ENCODE measurements around the gene SPP2. TPM values are rescaled to one million over a fixed set of nuclear protein-coding genes. Genes with fewer than 3 reads are reported as not detected.

SPP2 gene
- total RNA-seq, 1 experiment from 2014 or later: not detected

- Histone ChIP-seq H3K9ac (ENCODE audit: low read length) (no peak overlapping the region), H3K27me3 (ENCODE audit: low read length) (no peaks in the 10 kb centered on the region), H4K20me1 (ENCODE audit: insufficient read depth, low read depth, low read length) (no peaks in the 10 kb centered on the region), H2AFZ (ENCODE audit: low read length) (no peak overlapping the region), H3K9me2 (replicated peaks; ENCODE audit: insufficient read depth, low read length) (no peaks in the 10 kb centered on the region), H3K79me2 (ENCODE audit: low read length) (no peaks in the 10 kb centered on the region), H3K4me1 (ENCODE audit: low read length) (no peaks in the 10 kb centered on the region), H3K4me2 (ENCODE audit: low read depth, low read length, poor library complexity, severe bottlenecking) (no peak overlapping the region), H3K4me3 (ENCODE audit: low read length) (no peak overlapping the region), H3K36me3 (ENCODE audit: insufficient read depth, low read length) (no peaks in the 10 kb centered on the region), H3K27ac (ENCODE audit: low read length) (no peak overlapping the region), H3K9me3 (ENCODE audit: low read length) (no peaks in the 10 kb centered on the region)
- DNase-seq: no peak
Measured at GRCh38 chr2:234072454-234072853, 22.0 kb downstream of the SPP2 start.

GRCh38 chr2:234074751-234075517 is 24.4 kb downstream of the SPP2 start:
- Histone ChIP-seq H3K27me3 (ENCODE audit: low read length) (no peaks in the 10 kb centered on the region), H3K36me3 (ENCODE audit: insufficient read depth, low read length) (no peaks in the 10 kb centered on the region), H3K9me2 (replicated peaks; ENCODE audit: insufficient read depth, low read length) (no peaks in the 10 kb centered on the region), H3K4me3 (ENCODE audit: low read length) (no peak overlapping the region), H3K9ac (ENCODE audit: low read length) (no peak overlapping the region), H3K79me2 (ENCODE audit: low read length) (no peaks in the 10 kb centered on the region), H2AFZ (ENCODE audit: low read length) (no peak overlapping the region), H3K4me2 (ENCODE audit: low read depth, low read length, poor library complexity, severe bottlenecking) (no peak overlapping the region), H3K4me1 (ENCODE audit: low read length) (no peaks in the 10 kb centered on the region), H4K20me1 (ENCODE audit: insufficient read depth, low read depth, low read length) (no peaks in the 10 kb centered on the region), H3K9me3 (ENCODE audit: low read length) (no peaks in the 10 kb centered on the region), H3K27ac (ENCODE audit: low read length) (no peak overlapping the region)
- no peak for DNase-seq

DNA sequence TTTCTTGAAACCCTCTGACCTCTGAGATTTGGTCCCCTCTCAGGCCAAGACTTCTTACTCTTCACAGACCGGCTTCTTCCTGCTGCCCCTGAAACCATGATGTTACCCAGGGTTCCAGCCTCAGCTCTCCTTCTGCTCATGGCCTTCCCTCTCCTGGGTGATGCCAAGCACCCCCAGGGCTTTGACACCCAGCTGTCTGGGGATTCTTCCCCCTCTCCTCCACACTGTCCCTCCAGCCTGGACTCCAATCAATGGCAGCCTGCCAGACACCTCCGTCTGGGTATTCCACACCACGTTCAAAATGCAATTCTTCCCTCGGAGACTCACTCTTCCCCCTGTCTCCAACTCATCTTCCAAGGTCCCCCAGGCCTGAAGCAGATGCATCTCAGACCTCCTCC is 25.0 kb downstream of the SPP2 start:
- no peak overlapping the region for H3K27ac ChIP-seq (ENCODE audit: low read length)
- no peaks in the 10 kb centered on the region for H3K9me3 ChIP-seq (ENCODE audit: low read length)
- H3K4me3 ChIP-seq (ENCODE audit: low read length): no peak overlapping the region
- H2AFZ ChIP-seq (ENCODE audit: low read length): no peak overlapping the region
- H3K36me3 ChIP-seq (ENCODE audit: insufficient read depth, low read length): no peaks in the 10 kb centered on the region
- no peaks in the 10 kb centered on the region for H3K4me1 ChIP-seq (ENCODE audit: low read length)
- H3K9me2 ChIP-seq (replicated peaks; ENCODE audit: insufficient read depth, low read length): no peaks in the 10 kb centered on the region
- H3K79me2 ChIP-seq (ENCODE audit: low read length): no peaks in the 10 kb centered on the region
- no peak for DNase-seq
- no peaks in the 10 kb centered on the region for H3K27me3 ChIP-seq (ENCODE audit: low read length)
- no peak overlapping the region for H3K9ac ChIP-seq (ENCODE audit: low read length)
- no peaks in the 10 kb centered on the region for H4K20me1 ChIP-seq (ENCODE audit: insufficient read depth, low read depth, low read length)
- H3K4me2 ChIP-seq (ENCODE audit: low read depth, low read length, poor library complexity, severe bottlenecking): no peak overlapping the region

- Histone ChIP-seq H3K4me3 (ENCODE audit: low read length) (no peak overlapping the region), H4K20me1 (ENCODE audit: insufficient read depth, low read depth, low read length) (no peaks in the 10 kb centered on the region), H3K36me3 (ENCODE audit: insufficient read depth, low read length) (no peaks in the 10 kb centered on the region), H3K9ac (ENCODE audit: low read length) (no peak overlapping the region), H3K9me2 (replicated peaks; ENCODE audit: insufficient read depth, low read length) (no peaks in the 10 kb centered on the region), H3K9me3 (ENCODE audit: low read length) (no peaks in the 10 kb centered on the region), H3K27me3 (ENCODE audit: low read length) (no peaks in the 10 kb centered on the region), H2AFZ (ENCODE audit: low read length) (no peak overlapping the region), H3K79me2 (ENCODE audit: low read length) (no peaks in the 10 kb centered on the region), H3K4me1 (ENCODE audit: low read length) (no peaks in the 10 kb centered on the region), H3K4me2 (ENCODE audit: low read depth, low read length, poor library complexity, severe bottlenecking) (no peak overlapping the region), H3K27ac (ENCODE audit: low read length) (no peak overlapping the region)
- no peak for DNase-seq
Measured at GRCh38 chr2:234075947-234076346, 25.4 kb downstream of the SPP2 start.

- H3K4me1 ChIP-seq (ENCODE audit: low read length): no peaks in the 10 kb centered on the region
- no peak overlapping the region for H3K4me2 ChIP-seq (ENCODE audit: low read depth, low read length, poor library complexity, severe bottlenecking)
- H3K9ac ChIP-seq (ENCODE audit: low read length): no peak overlapping the region
- H3K27ac ChIP-seq (ENCODE audit: low read length): no peak overlapping the region
- no peaks in the 10 kb centered on the region for H3K79me2 ChIP-seq (ENCODE audit: low read length)
- no peaks in the 10 kb centered on the region for H3K9me3 ChIP-seq (ENCODE audit: low read length)
- H3K4me3 ChIP-seq (ENCODE audit: low read length): no peak overlapping the region
- no peaks in the 10 kb centered on the region for H4K20me1 ChIP-seq (ENCODE audit: insufficient read depth, low read depth, low read length)
- no peak overlapping the region for H2AFZ ChIP-seq (ENCODE audit: low read length)
- H3K36me3 ChIP-seq (ENCODE audit: insufficient read depth, low read length): no peaks in the 10 kb centered on the region
- no peaks in the 10 kb centered on the region for H3K27me3 ChIP-seq (ENCODE audit: low read length)
- no peak for DNase-seq
- no peaks in the 10 kb centered on the region for H3K9me2 ChIP-seq (replicated peaks; ENCODE audit: insufficient read depth, low read length)
Measured at GRCh38 chr2:234076451-234076850, 25.9 kb downstream of the SPP2 start.

- no peaks in the 10 kb centered on the region for H4K20me1 ChIP-seq (ENCODE audit: insufficient read depth, low read depth, low read length)
- no peak overlapping the region for H3K4me2 ChIP-seq (ENCODE audit: low read depth, low read length, poor library complexity, severe bottlenecking)
- DNase-seq: no peak
- H3K27me3 ChIP-seq (ENCODE audit: low read length): no peaks in the 10 kb centered on the region
- no peak overlapping the region for H3K27ac ChIP-seq (ENCODE audit: low read length)
- H3K9ac ChIP-seq (ENCODE audit: low read length): no peak overlapping the region
- H3K4me3 ChIP-seq (ENCODE audit: low read length): no peak overlapping the region
- no peaks in the 10 kb centered on the region for H3K79me2 ChIP-seq (ENCODE audit: low read length)
- no peaks in the 10 kb centered on the region for H3K36me3 ChIP-seq (ENCODE audit: insufficient read depth, low read length)
- no peaks in the 10 kb centered on the region for H3K9me3 ChIP-seq (ENCODE audit: low read length)
- no peaks in the 10 kb centered on the region for H3K9me2 ChIP-seq (replicated peaks; ENCODE audit: insufficient read depth, low read length)
- H2AFZ ChIP-seq (ENCODE audit: low read length): no peak overlapping the region
- H3K4me1 ChIP-seq (ENCODE audit: low read length): no peaks in the 10 kb centered on the region
Measured at GRCh38 chr2:234078129-234078528, 27.6 kb downstream of the SPP2 start.

DNA sequence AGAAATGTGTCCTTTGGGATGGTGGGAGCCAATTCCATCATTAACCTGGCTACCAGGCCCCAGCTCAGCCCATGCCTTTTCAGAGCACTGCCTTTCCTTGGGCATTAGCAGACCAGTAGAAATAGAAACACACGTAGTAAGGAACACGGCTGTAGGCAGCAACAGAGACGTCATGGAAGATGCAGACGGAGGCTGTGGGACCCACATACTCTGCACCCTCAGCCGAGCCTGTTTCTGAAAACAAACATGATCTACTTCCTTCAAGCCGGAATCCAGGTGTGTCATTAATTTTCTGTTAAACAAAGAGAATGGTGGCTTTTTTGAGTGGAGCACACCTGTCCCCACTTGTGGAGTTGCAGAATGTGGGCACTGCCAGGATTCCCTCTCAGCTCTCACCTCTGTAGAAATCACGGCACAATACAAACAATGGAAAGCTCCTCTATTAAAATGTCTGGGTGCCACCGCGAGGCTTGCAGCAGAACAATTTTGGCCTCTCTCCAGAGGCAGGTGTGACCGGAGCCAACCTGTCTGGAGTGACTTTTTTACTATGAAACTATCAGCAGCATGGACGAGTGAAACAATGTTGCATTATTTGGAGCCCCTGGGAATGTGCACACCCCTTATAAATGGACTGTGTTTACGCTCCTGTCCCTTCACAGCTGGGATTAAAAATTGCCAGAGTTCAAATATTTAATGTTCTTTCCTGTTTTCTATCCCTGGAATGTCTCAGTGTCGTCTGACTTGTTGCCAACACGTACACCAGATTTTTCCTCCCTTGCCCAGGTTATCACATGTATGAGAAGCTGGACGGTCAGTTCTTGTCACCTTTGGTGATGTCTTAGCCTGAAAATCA is 31.7 kb downstream of the SPP2 start:
- Histone ChIP-seq H2AFZ (ENCODE audit: low read length) (no peak overlapping the region), H3K4me1 (ENCODE audit: low read length) (no peaks in the 10 kb centered on the region), H3K4me2 (ENCODE audit: low read depth, low read length, poor library complexity, severe bottlenecking) (no peak overlapping the region)

GRCh38 chr2:234083572-234084348 is 33.3 kb downstream of the SPP2 start:
- Histone ChIP-seq H2AFZ (ENCODE audit: low read length) (no peak overlapping the region), H3K9me3 (ENCODE audit: low read length) (no peaks in the 10 kb centered on the region), H3K27ac (ENCODE audit: low read length) (no peak overlapping the region), H4K20me1 (ENCODE audit: insufficient read depth, low read depth, low read length) (no peaks in the 10 kb centered on the region), H3K9me2 (replicated peaks; ENCODE audit: insufficient read depth, low read length) (no peaks in the 10 kb centered on the region), H3K4me2 (ENCODE audit: low read depth, low read length, poor library complexity, severe bottlenecking) (no peak overlapping the region), H3K4me3 (ENCODE audit: low read length) (no peak overlapping the region), H3K36me3 (ENCODE audit: insufficient read depth, low read length) (no peaks in the 10 kb centered on the region), H3K79me2 (ENCODE audit: low read length) (no peaks in the 10 kb centered on the region), H3K4me1 (ENCODE audit: low read length) (no peaks in the 10 kb centered on the region), H3K9ac (ENCODE audit: low read length) (no peak overlapping the region), H3K27me3 (ENCODE audit: low read length) (no peaks in the 10 kb centered on the region)
- no peak for DNase-seq

More for the DNA sequence above, 31.7 kb downstream of the SPP2 start:
- H3K9ac ChIP-seq (ENCODE audit: low read length): no peak overlapping the region
- no peak overlapping the region for H3K4me3 ChIP-seq (ENCODE audit: low read length)
- no peaks in the 10 kb centered on the region for H3K27me3 ChIP-seq (ENCODE audit: low read length)
- no peaks in the 10 kb centered on the region for H3K9me2 ChIP-seq (replicated peaks; ENCODE audit: insufficient read depth, low read length)
- no peaks in the 10 kb centered on the region for H4K20me1 ChIP-seq (ENCODE audit: insufficient read depth, low read depth, low read length)
- H3K27ac ChIP-seq (ENCODE audit: low read length): no peak overlapping the region
- no peaks in the 10 kb centered on the region for H3K36me3 ChIP-seq (ENCODE audit: insufficient read depth, low read length)
- DNase-seq: no peak
- no peaks in the 10 kb centered on the region for H3K79me2 ChIP-seq (ENCODE audit: low read length)
- no peaks in the 10 kb centered on the region for H3K9me3 ChIP-seq (ENCODE audit: low read length)

Data from Karpas-422 (cell line).